GM13977 (cell line): ENCODE data around the gene PCBP4.

Experiments used
- DNase-seq: peaks from one replicate; pipeline ENCODE4 v3.0.0; 2012; ENCODE audit warnings: low spot score
- CTCF ChIP-seq: IDR thresholded peaks from 2 replicates; pipeline ENCODE4 v1.5.1; 2012; ENCODE audit warnings: mild to moderate bottlenecking, control low read depth; ENCODE audit not compliant: insufficient read depth; ENCODE audit errors: extremely low read depth, missing control alignments
- in situ Hi-C: fragments of 300-500 bp; cut with MboI; formaldehyde crosslinking; loops from one replicate; pipeline ENCODE4 v1.12.0; 2022; ENCODE audit warnings: low sequenced_read_pairs, low pct_unique_long_range_greater_than_20kb, mixed read lengths, inconsistent platforms; ENCODE audit not compliant: unreplicated experiment

Gene PCBP4

GRCh38 chr3:51949121-51949520, 18.1 kb downstream of the PCBP4 start:
- in situ Hi-C loops = no loop called here
- DNase-seq = no peak

GRCh38 chr3:51948016-51948580, 19.2 kb downstream of the PCBP4 start:
- DNase-seq = no peak
- in situ Hi-C loops = no loop called here
- TF ChIP-seq CTCF = no peak

More at GRCh38 chr3:51949121-51949520, 18.1 kb downstream of the PCBP4 start:
- TF ChIP-seq CTCF = no peak

GRCh38 chr3:51947215-51947900, 19.9 kb downstream of the PCBP4 start:
- TF ChIP-seq CTCF = no peak
- in situ Hi-C loops = no loop called here
- no peak for DNase-seq

GRCh38 chr3:51946796-51947195, 20.5 kb downstream of the PCBP4 start:
- in situ Hi-C loops = no loop called here
- TF ChIP-seq CTCF = no peak
- no peak for DNase-seq

GRCh38 chr3:51945926-51946705, 21.1 kb downstream of the PCBP4 start:
- no peak for DNase-seq
- in situ Hi-C loops = no loop called here
- TF ChIP-seq CTCF = no peak

GRCh38 chr3:51945031-51945840, 22.0 kb downstream of the PCBP4 start:
- TF ChIP-seq CTCF = no peak
- in situ Hi-C loops = no loop called here
- DNase-seq = no peak
